Spinal cord (tissue), 10 donors: ENCODE data around the gene GRAP2. TPM values are rescaled to one million over a fixed set of nuclear protein-coding genes. Genes with fewer than 3 reads are reported as not detected.

Source experiments
- DNase-seq, 6 donors: peaks; one replicate each; pipeline versions ENCODE4 v3.0.0 to v3.0.0-alpha.2; 2013 to 2015; ENCODE audit warnings: low spot score in 6 of 6, low read depth in 4 of 6
- H3K27ac ChIP-seq: one replicate; pipeline ENCODE4 v1.5.1; 2013; ENCODE audit warnings: low read depth, low read length, control low read depth
- H3K27me3 ChIP-seq: one replicate; pipeline ENCODE4 v1.6.1; 2013; ENCODE audit warnings: low read length; ENCODE audit not compliant: control insufficient read depth, insufficient read depth
- H3K36me3 ChIP-seq: one replicate; pipeline ENCODE4 v1.6.1; 2013; ENCODE audit warnings: low read length; ENCODE audit not compliant: control insufficient read depth, insufficient read depth
- H3K4me1 ChIP-seq: one replicate; pipeline ENCODE4 v1.6.1; 2013; ENCODE audit warnings: low read length; ENCODE audit not compliant: control insufficient read depth, insufficient read depth
- H3K4me3 ChIP-seq: one replicate; pipeline ENCODE4 v1.5.1; 2013; ENCODE audit warnings: low read depth, low read length, control low read depth
- H3K9me3 ChIP-seq: one replicate; pipeline ENCODE4 v1.6.1; 2013; ENCODE audit warnings: low read length; ENCODE audit not compliant: control insufficient read depth, insufficient read depth
- WGBS: methylation state at CpG from one replicate; pipeline ENCODE4 v1.1.5; 2013; ENCODE audit warnings: missing lambda C conversion rate; ENCODE audit not compliant: insufficient coverage; 5-methylcytosine and 5-hydroxymethylcytosine counted together
- polyA plus RNA-seq, 2 donors: library from polyadenylated mRNA; unstranded; fragments of 120-200 nt; gene quantifications; one replicate each; pipeline ENCODE4 v1.2.1, GENCODE V29; 2013; ENCODE audit not compliant: insufficient read length in 2 of 2
- total RNA-seq, 2 donors: library from RNA; depleted of rRNA in 1 of 2; stranded (reverse); fragments of 120-200 nt in 1 of 2; fragments of >200 nt in 1 of 2; gene quantifications; one replicate each; pipeline versions ENCODE4 v1.2.3 to v1.2.4, GENCODE V29; 2013 to 2014
- donor health status: healthy.

Gene GRAP2
- total and polyA plus RNA-seq, 4 donors = 0.48 to 1.8 (median 0.73) TPM

- Histone ChIP-seq H3K27ac (no peak overlapping the region), H3K4me3 (no peak overlapping the region), H3K4me1 (peaks cover 42% of the 10 kb centered on the region), H3K27me3 (no peaks in the 10 kb centered on the region), H3K9me3 (no peaks in the 10 kb centered on the region), H3K36me3 (no peaks in the 10 kb centered on the region)
- no peak for DNase-seq
- WGBS = 69% methylated on average over 4 of the region's 6 CpGs
Measured at GRCh38 chr22:40002935-40003715, 102.2 kb downstream of the GRAP2 start.

DNA sequence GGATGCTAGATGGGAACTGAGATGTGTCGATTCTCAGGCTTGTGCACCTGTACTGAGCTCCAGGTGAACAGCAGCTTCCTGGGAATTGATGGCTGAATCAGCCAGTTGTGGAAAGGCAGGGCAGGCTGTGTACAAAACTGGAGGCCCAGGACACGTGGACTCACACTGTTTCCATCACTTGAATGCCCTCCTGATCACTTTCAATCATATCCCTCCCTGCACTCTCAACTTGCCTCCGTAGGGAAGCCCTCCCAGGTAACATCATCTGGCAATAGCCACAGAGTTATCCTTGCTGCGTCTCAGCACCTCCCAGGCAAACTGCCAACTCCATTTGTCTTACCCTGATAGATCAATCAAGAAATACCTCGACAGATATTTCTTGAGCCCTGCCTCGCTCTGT lies 104.0 kb downstream of the GRAP2 start:
- no peak for DNase-seq
- H3K36me3 ChIP-seq = no peaks in the 10 kb centered on the region
- WGBS = 57% methylated on average over 5 of the region's 6 CpGs

GRCh38 chr22:40006641-40007040 lies 105.8 kb downstream of the GRAP2 start:
- Histone ChIP-seq H3K27me3 (no peaks in the 10 kb centered on the region), H3K27ac (no peak overlapping the region), H3K36me3 (no peaks in the 10 kb centered on the region), H3K4me3 (no peak overlapping the region), H3K4me1 (peaks cover 47% of the 10 kb centered on the region), H3K9me3 (no peaks in the 10 kb centered on the region)
- no peak for DNase-seq
- 90% methylated on average over 8 of the region's 8 CpGs for WGBS

More for the DNA sequence above, 104.0 kb downstream of the GRAP2 start:
- H3K4me1 ChIP-seq = peaks cover 41% of the 10 kb centered on the region
- no peak overlapping the region for H3K27ac ChIP-seq
- H3K4me3 ChIP-seq = no peak overlapping the region
- H3K27me3 ChIP-seq = no peaks in the 10 kb centered on the region
- H3K9me3 ChIP-seq = no peaks in the 10 kb centered on the region

DNA sequence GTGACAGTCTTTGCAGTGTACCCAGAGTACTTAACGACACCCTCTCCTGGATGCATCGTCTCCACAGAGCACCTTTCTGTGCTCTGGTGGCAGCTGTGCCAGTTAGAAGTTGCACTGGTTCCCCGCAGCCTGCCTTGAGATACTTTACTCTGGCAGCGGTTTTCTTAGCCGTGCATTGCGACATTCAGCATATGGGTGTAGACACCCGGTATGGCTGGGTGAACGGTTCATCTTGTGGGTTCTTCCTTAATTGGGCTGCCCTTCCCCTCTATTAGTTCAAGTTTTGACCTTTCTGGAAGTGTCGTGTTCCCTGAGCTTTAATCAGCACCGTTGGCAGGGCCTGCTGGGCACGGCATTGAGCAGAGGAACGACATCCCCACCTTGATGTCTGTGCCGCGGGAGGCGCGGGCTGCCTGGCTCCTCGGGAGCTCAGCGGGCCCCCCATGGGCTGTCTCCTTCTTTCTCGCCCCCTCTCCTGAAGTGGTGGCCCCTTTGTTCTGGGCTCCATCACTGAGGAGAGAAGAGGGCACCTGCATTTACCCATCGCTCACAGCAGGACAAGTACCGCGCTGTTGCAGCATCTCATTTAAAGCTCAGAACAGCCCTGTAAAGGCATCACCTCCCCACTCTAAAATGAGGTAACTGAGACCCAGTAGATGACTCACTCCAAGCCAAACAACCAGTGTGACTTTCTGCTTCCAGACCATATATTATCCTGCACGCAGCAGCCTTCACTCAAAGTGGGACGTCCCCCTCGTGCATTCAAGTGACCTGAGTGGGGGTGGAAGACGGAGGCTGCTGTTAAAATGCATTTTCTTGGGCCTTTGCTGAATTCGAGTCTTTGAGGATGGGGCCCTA lies 107.2 kb downstream of the GRAP2 start:
- H3K27ac ChIP-seq = no peak overlapping the region
- H3K4me1 ChIP-seq = peaks cover 36% of the 10 kb centered on the region
- 81% methylated on average over 22 of the region's 27 CpGs for WGBS
- DNase-seq = no peak
- no peaks in the 10 kb centered on the region for H3K36me3 ChIP-seq
- H3K9me3 ChIP-seq = no peaks in the 10 kb centered on the region
- no peak overlapping the region for H3K4me3 ChIP-seq
- no peaks in the 10 kb centered on the region for H3K27me3 ChIP-seq

GRCh38 chr22:40008726-40009291 lies 107.9 kb downstream of the GRAP2 start:
- Histone ChIP-seq H3K27me3 (no peaks in the 10 kb centered on the region), H3K36me3 (no peaks in the 10 kb centered on the region), H3K9me3 (no peaks in the 10 kb centered on the region), H3K4me3 (no peak overlapping the region), H3K4me1 (peaks cover 29% of the 10 kb centered on the region), H3K27ac (no peak overlapping the region)
- WGBS = 82% methylated on average over 5 of the region's 10 CpGs
- no peak for DNase-seq

DNA sequence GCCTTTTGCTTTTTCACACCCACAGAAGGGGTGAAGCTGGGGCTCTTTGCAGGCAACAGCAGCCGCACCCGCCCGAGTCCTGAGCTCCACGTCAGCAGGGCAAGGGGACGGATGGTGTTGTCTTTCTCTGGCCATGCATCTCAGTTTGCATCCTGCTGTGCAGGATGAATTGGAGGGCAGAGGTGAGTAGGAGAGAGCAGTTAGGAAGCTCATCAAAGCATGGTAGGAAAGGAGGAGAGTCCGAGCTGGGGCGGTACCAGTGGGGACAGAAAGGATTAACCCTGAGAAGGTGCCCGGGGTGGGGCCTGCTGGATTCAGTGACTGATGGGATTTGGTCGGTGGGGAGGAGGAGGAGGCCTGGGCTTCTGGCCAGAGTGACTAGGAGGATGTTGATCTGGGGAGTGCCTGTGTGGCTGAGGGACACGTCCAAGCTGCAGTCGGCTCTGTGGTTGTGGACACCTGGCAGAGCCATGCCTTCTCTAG lies 108.4 kb downstream of the GRAP2 start:
- H3K27ac ChIP-seq = no peak overlapping the region
- no peaks in the 10 kb centered on the region for H3K9me3 ChIP-seq
- no peak overlapping the region for H3K4me3 ChIP-seq
- H3K27me3 ChIP-seq = no peaks in the 10 kb centered on the region
- 18% methylated on average over 11 of the region's 11 CpGs for WGBS
- peak in 1 of 6 donors; percentile 14 for DNase-seq
- no peaks in the 10 kb centered on the region for H3K36me3 ChIP-seq
- peaks cover 29% of the 10 kb centered on the region for H3K4me1 ChIP-seq

DNA sequence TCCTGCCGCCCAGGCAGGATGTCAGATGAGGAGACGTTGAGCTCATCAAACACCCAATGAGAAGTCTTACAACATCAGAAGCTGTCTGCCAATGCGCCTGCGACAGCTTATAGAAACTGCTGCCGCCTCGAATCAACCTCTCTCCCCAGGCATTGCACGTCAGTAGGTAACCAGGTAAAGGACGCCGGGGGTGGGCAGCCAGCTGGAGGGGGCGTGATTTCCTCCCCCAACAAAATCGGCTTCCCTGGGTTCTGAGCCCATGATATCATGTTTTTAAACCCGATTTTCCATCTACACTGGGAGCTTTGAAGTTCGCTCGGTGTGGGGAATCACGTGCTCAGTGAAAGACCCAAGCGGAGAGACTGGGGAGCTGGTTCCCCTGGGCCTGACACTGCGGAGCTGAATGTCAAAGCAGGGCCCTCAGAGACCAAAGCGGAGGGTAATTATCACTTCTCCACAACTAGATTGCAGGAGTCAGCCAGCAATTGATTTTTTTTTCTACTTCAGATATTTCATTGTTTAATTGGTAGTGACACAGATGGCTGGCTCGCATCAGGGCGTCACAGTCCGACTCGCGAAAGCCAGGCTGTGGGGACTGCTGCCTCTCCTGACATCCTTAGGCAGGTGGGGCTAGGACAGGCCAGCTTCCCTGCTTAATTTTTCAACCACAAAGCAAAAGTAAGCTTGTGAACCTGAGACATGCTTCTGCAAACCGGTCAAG lies 109.2 kb downstream of the GRAP2 start:
- Histone ChIP-seq H3K27ac (no peak overlapping the region), H3K9me3 (no peaks in the 10 kb centered on the region), H3K36me3 (no peaks in the 10 kb centered on the region), H3K4me3 (no peak overlapping the region), H3K27me3 (no peaks in the 10 kb centered on the region), H3K4me1 (peaks cover 29% of the 10 kb centered on the region)
- 34% methylated on average over 17 of the region's 24 CpGs for WGBS
- DNase-seq = peak in 2 of 6 donors; percentile 47 to 70

DNA sequence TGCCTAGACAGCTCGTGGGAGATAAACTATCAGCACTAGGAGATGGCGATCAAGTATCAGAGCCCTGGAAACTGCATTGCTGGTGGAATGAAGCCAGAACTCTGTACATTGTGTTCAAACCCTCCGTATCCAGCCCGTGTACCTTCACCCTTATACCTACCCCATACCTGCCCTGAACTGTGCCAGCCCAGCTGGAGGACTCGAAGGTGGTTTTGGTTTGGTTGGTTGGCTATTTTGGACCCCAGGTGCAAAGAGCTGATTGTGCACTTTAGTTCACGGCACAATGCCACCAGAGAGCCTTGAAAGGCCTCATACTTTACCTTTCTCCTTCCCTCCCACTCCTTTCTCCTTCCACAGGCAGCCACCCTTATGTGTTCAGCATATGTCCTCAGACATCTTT lies 109.9 kb downstream of the GRAP2 start:
- Histone ChIP-seq H3K36me3 (no peaks in the 10 kb centered on the region), H3K27me3 (no peaks in the 10 kb centered on the region), H3K4me3 (no peak overlapping the region), H3K9me3 (no peaks in the 10 kb centered on the region), H3K4me1 (peaks cover 23% of the 10 kb centered on the region), H3K27ac (no peak overlapping the region)
- 88% methylated on average over 3 of the region's 6 CpGs for WGBS
- DNase-seq = no peak

- peaks cover 8% of the 10 kb centered on the region for H3K4me1 ChIP-seq
- no peaks in the 10 kb centered on the region for H3K36me3 ChIP-seq
- DNase-seq = no peak
- H3K9me3 ChIP-seq = no peaks in the 10 kb centered on the region
- H3K27ac ChIP-seq = no peak overlapping the region
- 75% methylated on average over 5 of the region's 5 CpGs for WGBS
- no peaks in the 10 kb centered on the region for H3K27me3 ChIP-seq
- H3K4me3 ChIP-seq = no peak overlapping the region
Measured at GRCh38 chr22:40014667-40015248, 113.9 kb downstream of the GRAP2 start.
